UCSD-AML1 (cell line): ENCODE measurements around the gene PDHB.
A peak's percentile ranks its signal among the peaks of the same experiment; 100 is the strongest.
"Not testable (repeated sequence)": the region's sequence is repeated elsewhere in the genome, so short reads cannot be mapped to it uniquely, and the experiment has no call there.

ENCODE experiments used
- DNase-seq: peaks from one replicate; lab custom pipeline; 2025; ENCODE audit not compliant: unreplicated experiment; lab: John Stamatoyannopoulos, UW

The PDHB gene

GRCh38 chr3:58440996-58441355 is 7.3 kb upstream of the PDHB start:
- not testable (repeated sequence) for DNase-seq

- DNase-seq = not testable (repeated sequence)
Observed at GRCh38 chr3:58437276-58437675, 3.6 kb upstream of the PDHB start.

- DNase-seq = no peak
Observed at GRCh38 chr3:58434990-58435389, 1.4 kb upstream of the PDHB start.

GRCh38 chr3:58434511-58434910 is 879 bp upstream of the PDHB start:
- DNase-seq = no peak

DNA sequence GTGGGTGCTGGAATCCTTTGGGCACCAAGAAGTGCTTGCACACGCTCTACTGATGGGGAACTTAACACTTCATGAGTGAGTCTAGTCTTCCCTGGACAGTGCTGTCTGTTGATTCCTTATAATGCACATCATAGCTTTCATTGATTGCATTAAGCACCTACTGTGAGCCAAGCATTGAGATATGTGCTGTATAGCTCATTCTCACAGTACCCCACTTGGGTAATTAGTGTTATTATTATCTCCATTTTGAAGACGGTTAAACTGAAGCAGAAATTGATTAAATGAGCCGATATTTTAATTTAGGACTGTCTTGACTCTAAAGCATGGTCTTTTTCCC is 504 bp upstream of the PDHB start:
- DNase-seq = no peak

GRCh38 chr3:58432905-58433304 is 727 bp downstream of the PDHB start:
- DNase-seq = no peak

DNA sequence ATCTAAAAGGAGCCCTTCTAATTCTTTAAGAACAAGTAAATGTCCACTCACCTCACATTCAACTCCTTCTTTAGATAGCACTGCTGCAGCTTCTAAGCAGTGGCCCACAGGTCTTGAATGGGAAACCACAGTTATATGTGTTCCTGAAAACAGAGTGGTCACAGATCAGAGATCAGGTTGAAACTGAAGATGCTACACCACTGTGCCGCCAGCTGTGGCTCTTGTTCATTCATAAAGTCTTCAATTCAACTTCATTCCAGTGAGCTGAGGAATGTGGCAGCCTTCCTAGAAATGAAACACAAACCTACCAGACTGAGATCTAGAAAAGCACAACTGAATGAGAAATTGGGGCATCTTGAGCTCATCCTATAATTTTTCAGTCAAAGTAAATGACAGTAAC is 4.0 kb downstream of the PDHB start:
- DNase-seq = no peak

- no peak for DNase-seq
Observed at GRCh38 chr3:58427661-58428361, 5.8 kb downstream of the PDHB start.

GRCh38 chr3:58425782-58426181 is 7.8 kb downstream of the PDHB start:
- no peak for DNase-seq

DNA sequence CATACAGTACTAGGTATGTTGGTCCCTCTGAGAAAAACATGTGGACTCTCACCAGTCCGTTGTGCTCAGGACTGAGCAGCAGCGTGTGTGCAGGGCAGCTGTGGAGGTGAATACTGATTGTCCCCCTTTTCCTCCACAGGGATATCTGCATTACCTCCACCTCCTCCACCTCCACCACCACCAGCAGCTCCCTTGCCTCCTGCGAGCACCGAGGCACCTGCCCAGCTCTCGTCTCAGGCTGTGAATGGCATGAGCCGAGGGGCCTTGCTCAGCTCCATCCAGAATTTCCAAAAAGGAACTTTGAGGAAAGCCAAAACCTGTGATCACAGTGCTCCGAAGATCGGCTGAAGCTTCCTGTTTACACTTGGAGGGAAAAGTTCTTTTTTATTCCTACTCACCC is 9.0 kb downstream of the PDHB start:
- no peak for DNase-seq

GRCh38 chr3:58422756-58423325 is 10.8 kb downstream of the PDHB start:
- DNase-seq = no peak

DNA sequence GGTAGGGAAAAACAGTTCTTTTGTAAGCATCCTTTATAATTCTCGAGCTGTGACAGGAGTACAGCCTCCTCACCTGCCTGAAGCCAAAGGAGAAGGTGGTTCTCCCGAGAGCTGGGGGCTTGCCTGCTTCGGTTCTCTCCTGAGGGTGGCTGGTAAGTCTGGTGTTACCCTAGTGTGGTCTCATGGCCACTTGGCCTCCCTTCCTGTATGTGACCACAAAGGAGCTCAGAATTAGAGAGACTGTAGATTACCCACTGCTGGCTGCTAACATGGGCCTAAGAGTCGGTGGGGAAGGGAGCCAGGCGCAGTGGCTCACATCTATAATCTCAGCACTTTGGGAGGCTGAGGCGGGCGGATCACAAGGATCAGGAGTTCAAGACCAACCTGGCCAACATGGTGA is 12.6 kb downstream of the PDHB start:
- DNase-seq = no peak

GRCh38 chr3:58419780-58420507 is 13.7 kb downstream of the PDHB start:
- DNase-seq = no peak

DNA sequence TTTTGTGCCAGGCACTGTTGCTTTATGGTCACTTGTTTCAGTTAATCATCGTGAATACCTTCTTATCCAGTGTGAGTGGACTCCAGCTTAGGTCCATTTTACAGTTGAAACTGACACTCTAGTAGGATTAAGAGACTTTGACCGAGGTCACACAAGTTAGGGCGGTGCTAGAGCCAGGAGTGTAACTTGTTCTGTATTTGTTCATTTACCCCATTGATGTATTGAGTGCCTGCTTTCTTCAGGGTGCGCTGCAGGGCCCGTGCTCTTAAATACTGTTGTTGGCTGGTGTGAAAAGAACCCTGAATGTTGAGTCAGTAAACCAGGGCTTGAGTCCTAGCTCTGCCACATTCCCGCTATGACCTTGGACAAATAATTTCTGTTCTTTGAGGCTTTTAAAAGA is 15.4 kb downstream of the PDHB start:
- no peak for DNase-seq

GRCh38 chr3:58417075-58417474 is 16.6 kb downstream of the PDHB start:
- no peak for DNase-seq

DNA sequence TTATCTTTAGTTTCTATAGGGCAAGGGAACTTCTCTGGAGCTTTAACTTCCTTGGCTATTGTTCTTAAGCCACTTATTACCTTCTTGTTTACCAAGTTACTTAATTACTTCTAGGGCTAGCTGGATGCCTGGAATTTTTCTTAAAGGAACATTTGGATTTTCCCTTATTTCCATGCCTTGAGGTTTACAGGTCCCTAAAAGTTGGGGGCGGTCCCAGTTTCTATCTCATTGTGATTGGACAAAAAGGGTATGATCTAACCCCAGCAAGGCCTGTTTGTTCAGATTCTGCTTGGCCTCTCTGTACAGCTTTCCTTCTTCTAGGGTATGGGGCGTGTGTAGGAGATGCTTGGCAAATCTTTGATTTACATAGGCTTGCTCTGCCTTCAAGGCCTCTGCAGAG is 17.4 kb downstream of the PDHB start:
- no peak for DNase-seq

DNA sequence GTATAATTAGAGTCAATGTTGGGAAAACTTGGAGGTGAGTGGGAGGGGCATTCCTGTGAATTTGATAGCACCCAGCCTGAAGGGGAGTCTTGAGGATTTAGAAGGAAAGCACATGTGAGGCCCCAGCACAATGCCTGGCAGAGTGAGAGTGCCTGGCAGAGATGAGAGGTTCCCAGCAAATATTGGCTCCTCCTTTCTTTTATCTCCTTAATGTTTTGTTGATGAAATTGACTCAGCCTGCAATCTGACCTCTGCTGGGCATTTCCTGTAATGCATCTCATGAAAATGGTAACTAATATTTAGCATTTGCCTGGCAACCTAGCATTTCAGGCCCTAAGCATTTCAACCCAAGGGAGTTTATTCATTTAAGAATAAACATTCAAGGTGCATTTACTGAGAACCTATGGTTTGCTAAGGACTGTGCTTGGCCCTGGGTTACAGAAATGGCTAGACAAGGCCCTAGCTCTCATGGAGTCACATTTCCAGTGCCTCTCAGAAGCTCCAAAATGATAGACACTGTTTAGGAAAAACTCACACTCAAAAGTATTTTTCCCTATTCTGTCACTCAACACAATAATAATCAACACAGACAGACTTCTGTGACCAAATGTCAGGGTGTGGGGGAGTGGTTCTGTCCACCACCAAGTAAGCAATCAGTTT is 19.0 kb downstream of the PDHB start:
- peak; percentile 22 for DNase-seq

DNA sequence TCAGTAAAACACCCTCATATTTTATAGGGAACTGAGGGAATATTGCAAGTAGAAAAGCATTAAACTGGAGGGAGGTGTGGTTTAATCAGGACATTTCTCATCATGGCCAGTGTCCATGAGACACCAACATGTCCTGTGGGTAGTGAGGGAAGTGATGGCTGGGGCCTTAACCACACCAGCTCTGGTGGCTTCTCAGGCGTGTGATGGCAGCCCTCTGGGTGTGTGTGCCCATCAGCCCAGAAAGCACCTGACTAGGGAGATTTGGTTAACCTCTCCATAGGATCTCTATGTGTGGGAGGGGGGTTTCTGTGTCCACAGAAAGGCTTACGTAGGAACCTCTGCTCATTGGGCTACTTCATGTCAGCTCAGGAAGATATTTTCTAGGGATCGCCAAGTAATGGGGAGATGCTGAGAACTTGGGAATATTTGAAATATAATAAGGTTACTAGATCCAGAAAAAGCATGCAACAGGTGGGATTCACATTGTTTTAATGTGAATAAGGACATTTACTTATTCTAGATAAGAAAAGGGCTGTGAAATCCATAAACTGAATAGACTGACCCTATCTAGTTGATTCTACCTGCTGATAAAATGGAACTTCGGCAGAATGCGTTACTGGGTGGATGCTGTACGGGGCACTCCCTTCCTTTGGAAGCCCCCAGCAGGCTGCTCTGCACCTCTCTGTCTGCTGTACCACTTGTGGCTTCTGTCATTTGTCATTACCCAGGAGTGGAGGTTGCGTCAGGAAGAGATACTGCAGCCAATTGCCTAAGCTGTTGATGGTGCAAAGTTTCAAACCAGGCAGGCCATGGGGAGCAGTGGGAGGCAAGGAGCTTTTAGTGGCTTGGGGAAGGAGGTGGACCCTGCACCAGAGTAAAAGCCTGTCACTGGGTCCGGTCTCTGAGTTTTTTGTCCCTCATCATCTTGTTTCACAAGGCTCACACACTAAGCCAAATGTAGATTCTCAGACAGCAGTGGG is 21.5 kb downstream of the PDHB start:
- DNase-seq = no peak

- no peak for DNase-seq
Observed at GRCh38 chr3:58411036-58411435, 22.6 kb downstream of the PDHB start.

DNA sequence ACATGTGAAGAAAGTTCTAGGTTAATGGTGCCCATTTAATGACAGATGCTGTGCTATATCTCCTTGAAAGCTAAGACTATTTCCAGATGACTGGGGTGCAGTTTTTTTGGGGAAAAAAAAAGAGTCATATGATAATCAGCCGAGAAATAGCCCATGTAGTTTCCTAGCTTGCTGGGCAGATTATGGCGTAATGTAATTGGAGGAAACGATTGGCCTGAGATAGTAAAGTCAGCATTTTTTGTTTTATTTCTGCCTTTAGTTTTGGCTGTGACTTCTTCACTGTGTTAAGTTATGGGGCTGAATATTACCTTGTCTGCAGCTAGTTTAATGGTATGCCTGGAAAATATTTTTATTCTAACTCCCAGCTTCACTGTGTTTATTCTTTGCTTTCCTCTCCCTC is 24.0 kb downstream of the PDHB start:
- no peak for DNase-seq

- no peak for DNase-seq
Observed at GRCh38 chr3:58408906-58409305, 24.7 kb downstream of the PDHB start.
